Measurements from ENCODE around the gene MGAT4A. TPM values are rescaled to one million over a fixed set of nuclear protein-coding genes. Genes with fewer than 3 reads are reported as not detected.

MGAT4A gene
- total RNA-seq: 10 to 100 TPM in 1 of 4 donors, 1 to 10 TPM in 3; 4.1 to 11.6 (median 7.1) TPM

DNA sequence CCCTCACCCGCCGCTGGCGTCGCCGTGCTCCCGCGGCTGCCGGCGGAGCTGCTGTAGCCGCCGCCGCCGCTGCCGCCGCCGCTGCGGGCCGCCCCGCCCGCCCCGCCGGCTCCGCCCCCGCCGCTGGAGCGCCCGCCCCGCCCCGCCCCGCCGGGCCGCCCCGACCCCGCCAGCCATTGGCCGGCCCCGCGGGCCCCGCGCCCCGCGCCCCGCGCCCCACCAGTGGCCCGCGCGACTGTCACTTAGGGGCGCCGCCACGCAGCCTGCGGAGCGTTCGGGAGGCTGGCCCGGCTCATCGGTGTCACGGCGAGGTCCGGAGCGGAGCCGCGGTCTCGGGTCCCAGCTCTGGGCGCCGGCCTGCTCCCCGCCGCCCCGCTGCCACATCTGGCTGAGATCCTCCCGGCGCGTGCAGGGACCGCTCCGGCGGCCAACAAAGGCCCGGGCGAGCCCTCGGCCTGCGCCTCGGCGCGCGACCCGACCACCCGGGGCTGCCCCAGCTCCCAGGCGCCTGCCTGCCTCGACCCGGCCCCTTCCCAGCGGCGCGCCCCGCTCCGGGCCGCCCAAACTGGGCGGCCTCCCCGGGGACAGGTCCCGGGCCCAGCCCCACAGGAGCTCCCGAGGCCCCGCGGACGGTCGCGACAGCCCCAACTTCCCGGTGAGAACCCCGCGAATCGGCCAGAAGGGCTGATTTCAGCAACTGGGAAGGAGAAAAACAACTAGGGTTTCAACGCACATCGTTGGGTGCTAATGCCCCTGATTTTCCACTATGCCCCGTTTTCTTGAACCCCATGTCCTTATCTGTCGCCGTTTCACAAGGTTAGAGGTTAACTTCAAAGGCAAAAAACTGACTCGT is at the start of gene MGAT4A:
Gene MGAT4A, minus strand, starts transcription at position 92 of the 853 bp plus-strand sequence. CDS start 4,800 bp downstream, outside the sequence.
- H3K27ac ChIP-seq: peak within 1 kb of the TSS; percentile 83 to 94 (median 90)
- H3K9me3 ChIP-seq: no peaks in the 10 kb centered on the region
- H3K27me3 ChIP-seq: no peaks in the 10 kb centered on the region
- 0 to 1% methylated on average over 6 to 17 of the region's 110 CpGs for WGBS, 2 donors
- H3K36me3 ChIP-seq: no peaks in the 10 kb centered on the region
- peak in 2 of 4 donors; percentile 85 to 89 for TF ChIP-seq POLR2A (IDR thresholded peaks at IDR 0.05)
- TF ChIP-seq, protein P1, sequence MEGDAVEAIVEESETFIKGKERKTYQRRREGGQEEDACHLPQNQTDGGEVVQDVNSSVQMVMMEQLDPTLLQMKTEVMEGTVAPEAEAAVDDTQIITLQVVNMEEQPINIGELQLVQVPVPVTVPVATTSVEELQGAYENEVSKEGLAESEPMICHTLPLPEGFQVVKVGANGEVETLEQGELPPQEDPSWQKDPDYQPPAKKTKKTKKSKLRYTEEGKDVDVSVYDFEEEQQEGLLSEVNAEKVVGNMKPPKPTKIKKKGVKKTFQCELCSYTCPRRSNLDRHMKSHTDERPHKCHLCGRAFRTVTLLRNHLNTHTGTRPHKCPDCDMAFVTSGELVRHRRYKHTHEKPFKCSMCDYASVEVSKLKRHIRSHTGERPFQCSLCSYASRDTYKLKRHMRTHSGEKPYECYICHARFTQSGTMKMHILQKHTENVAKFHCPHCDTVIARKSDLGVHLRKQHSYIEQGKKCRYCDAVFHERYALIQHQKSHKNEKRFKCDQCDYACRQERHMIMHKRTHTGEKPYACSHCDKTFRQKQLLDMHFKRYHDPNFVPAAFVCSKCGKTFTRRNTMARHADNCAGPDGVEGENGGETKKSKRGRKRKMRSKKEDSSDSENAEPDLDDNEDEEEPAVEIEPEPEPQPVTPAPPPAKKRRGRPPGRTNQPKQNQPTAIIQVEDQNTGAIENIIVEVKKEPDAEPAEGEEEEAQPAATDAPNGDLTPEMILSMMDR (IDR thresholded peaks at IDR 0.05): no peak
- H3K4me1 ChIP-seq: peaks cover 0 to 56% (median 9%) of the 10 kb centered on the region in 3 donors
- no peak for DNase-seq
- peak within 1 kb of the TSS; percentile 68 to 93 (median 88) for H3K4me3 ChIP-seq
- intact Hi-C loops (cut with DNase I): no loop called here

DNA sequence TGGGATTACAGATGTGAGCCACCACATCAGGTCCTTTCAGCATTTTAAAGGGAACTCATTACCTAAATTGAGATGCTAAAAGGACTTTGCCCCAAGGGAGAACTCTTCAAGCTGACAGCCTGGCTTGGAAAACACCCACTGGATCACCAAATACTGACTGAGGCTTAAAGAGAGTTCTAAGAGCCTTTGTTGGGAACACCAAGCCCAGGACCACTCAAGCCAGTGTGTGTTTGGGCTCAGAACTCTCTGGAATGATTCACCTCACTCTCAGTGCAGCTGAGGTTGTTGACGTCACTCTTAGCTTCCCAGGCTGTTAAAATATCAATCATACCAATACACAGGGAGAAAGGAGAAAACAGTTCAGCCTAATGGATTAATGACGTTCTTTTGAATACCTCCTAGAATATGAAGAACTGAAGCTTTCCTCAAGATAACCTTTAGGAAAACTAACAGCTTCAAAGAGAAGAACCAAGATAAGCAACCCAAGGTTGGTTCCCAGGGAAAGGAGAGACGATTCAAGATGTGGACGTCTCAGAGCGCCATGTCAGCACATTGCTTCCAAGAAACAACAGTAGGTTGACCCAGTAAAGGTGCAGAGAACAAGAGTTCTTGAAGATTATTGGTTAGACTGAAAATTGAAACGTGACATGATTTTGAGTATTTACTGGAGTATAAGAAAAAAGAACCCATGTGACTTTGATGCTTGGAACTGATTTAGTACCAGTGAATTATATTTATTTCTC is 48.0 kb upstream of the MGAT4A start:
- TF ChIP-seq, protein P1 (IDR thresholded peaks at IDR 0.05): no peak
- TF ChIP-seq POLR2A (IDR thresholded peaks at IDR 0.05): no peak
- H3K27me3 ChIP-seq: no peaks in the 10 kb centered on the region
- intact Hi-C loops (cut with DNase I): no loop called here
- H3K36me3 ChIP-seq: no peaks in the 10 kb centered on the region
- H3K27ac ChIP-seq: no peak overlapping the region
- no peak overlapping the region for H3K4me3 ChIP-seq
- no peak for DNase-seq
- H3K9me3 ChIP-seq: peaks cover 0 to 9% (median 8%) of the 10 kb centered on the region in 3 donors
- 75 to 90% methylated on average over 4 to 6 of the region's 6 CpGs for WGBS, 2 donors
- peaks cover 0 to 16% (median 6%) of the 10 kb centered on the region in 3 donors for H3K4me1 ChIP-seq

DNA sequence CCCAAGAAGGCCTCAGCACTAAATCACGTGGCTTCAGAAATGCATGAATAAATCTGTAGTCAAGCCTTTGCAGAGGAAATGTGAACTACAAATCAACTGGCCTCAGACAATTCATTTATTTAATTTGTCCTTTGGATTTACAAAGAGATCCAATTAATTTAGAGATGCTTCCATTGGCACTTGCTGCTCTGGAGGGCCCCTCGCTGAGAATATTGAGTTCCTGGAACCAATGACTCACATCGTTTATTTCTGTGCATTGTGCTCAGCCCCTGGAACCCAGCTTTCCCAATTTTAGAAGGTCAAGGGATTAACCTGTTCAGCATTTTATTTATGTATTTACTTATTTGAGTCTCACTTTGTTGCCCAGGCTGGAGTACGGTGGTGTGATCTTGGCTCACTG is 47.2 kb upstream of the MGAT4A start:
- intact Hi-C loops (cut with DNase I): no loop called here
- no peaks in the 10 kb centered on the region for H3K27me3 ChIP-seq
- H3K9me3 ChIP-seq: peaks cover 0 to 9% (median 8%) of the 10 kb centered on the region in 3 donors
- no peaks in the 10 kb centered on the region for H3K36me3 ChIP-seq
- no peak for DNase-seq
- H3K27ac ChIP-seq: no peak overlapping the region
- peaks cover 0 to 16% (median 6%) of the 10 kb centered on the region in 3 donors for H3K4me1 ChIP-seq
- TF ChIP-seq POLR2A (IDR thresholded peaks at IDR 0.05): no peak
- TF ChIP-seq, protein P1 (IDR thresholded peaks at IDR 0.05): no peak
- 66 to 95% methylated on average over 4 of the region's 4 CpGs for WGBS, 2 donors
- no peak overlapping the region for H3K4me3 ChIP-seq

DNA sequence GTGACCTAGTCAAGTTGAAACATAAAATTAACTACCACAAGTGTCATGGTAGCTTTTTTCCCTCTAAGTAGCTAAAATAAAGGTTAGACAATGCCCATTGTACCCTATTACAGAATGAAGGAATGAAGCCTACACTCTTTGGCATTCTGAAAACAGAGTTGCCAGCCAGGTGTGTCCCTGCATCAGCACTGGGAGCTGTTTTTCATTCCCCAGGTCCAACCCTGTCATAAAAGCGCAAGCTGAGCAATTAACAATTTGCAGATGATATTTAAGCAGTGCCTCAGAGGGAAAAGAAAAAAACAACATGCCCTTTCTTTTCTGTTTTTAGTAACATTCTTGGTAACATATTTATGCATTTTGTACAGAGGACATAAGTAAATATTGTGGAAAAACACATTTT is 46.8 kb upstream of the MGAT4A start:
- intact Hi-C loops (cut with DNase I): no loop called here

More for the DNA sequence above, 46.8 kb upstream of the MGAT4A start:
- 87 to 95% methylated on average over 1 of the region's 1 CpG for WGBS, 2 donors
- H3K36me3 ChIP-seq: no peaks in the 10 kb centered on the region
- H3K27ac ChIP-seq: no peak overlapping the region
- peaks cover 0 to 16% (median 6%) of the 10 kb centered on the region in 3 donors for H3K4me1 ChIP-seq
- no peak overlapping the region for H3K4me3 ChIP-seq
- DNase-seq: no peak
- H3K27me3 ChIP-seq: no peaks in the 10 kb centered on the region
- peaks cover 0 to 9% (median 8%) of the 10 kb centered on the region in 3 donors for H3K9me3 ChIP-seq
- no peak for TF ChIP-seq POLR2A (IDR thresholded peaks at IDR 0.05)
- TF ChIP-seq, protein P1 (IDR thresholded peaks at IDR 0.05): no peak

All from esophagus squamous epithelium (tissue), 5 donors.